Fibroblast of skin of left quadriceps (primary cell): ENCODE data around the gene STEAP3.

ENCODE experiments used
- DNase-seq, 2 experiments: peaks; one replicate each; pipeline ENCODE4 v3.0.0-alpha.2; 2013; ENCODE audit warnings: low read depth in 2 of 2

Gene STEAP3

GRCh38 chr2:119246884-119247843 lies 23.5 kb downstream of the STEAP3 start:
- DNase-seq = no peak

DNA sequence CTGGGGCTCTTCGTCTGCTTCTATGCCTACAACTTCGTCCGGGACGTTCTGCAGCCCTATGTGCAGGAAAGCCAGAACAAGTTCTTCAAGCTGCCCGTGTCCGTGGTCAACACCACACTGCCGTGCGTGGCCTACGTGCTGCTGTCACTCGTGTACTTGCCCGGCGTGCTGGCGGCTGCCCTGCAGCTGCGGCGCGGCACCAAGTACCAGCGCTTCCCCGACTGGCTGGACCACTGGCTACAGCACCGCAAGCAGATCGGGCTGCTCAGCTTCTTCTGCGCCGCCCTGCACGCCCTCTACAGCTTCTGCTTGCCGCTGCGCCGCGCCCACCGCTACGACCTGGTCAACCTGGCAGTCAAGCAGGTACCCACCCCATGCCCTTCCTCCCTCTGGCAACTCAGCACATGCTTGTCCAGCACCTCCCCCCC lies 24.2 kb downstream of the STEAP3 start:
- no peak for DNase-seq

GRCh38 chr2:119248311-119248710 lies 24.7 kb downstream of the STEAP3 start:
- peak in 1 of 2 experiments; percentile 21 for DNase-seq

- no peak for DNase-seq
These were observed 25.1 kb downstream of the STEAP3 start for GRCh38 chr2:119248751-119249150.

GRCh38 chr2:119249311-119249710 lies 25.7 kb downstream of the STEAP3 start:
- no peak for DNase-seq

- DNase-seq = no peak
These were observed 26.5 kb downstream of the STEAP3 start for GRCh38 chr2:119249855-119250717.

- DNase-seq = no peak
These were observed 27.2 kb downstream of the STEAP3 start for GRCh38 chr2:119250718-119251290.

- no peak for DNase-seq
These were observed 28.0 kb downstream of the STEAP3 start for GRCh38 chr2:119251652-119252051.

GRCh38 chr2:119252186-119253113 lies 28.8 kb downstream of the STEAP3 start:
- DNase-seq = peak; percentile 85 to 88

- DNase-seq = peak in 1 of 2 experiments; percentile 51
These were observed 29.6 kb downstream of the STEAP3 start for GRCh38 chr2:119253114-119253702.

DNA sequence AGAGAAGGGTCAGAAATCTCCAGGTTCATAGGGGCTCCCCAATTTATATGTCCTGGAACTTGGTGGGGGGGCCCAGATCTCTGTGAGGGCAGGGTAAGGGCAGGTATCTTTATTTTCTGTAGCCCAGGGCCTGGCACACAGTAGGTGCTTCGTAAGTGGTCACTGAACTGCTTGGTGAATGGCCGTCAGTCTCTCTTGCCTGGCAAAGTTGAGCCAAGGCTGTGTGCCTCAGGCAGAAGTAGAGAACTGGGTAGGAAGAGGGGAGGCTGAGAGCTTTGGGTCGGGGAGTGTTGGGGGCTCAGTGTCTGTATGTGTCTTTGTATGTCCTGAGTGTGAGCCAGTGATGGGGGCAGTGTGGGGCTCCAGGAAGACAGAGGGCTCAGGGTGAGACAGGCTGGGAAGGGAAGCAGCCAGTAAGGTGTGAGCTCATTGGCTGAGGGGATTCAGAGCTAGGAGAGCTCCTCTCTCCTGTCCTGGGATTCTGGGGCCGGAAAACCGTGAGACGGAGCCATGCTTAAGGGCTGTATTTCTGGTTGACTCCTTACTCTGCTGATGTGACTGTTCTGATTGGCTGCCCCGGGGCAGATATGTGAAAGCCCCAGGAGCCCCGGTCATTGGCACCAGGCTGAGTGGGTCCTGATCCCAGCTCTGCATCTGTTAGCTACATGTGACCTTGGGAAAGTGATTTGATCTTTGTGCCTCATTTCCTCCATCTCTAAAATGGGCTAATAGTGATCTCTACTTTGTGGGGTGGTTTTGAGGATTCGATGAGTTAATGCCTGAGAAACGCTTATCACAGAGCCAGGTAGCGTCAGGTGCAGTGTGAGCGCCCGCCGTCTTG lies 30.3 kb downstream of the STEAP3 start:
- DNase-seq = no peak

DNA sequence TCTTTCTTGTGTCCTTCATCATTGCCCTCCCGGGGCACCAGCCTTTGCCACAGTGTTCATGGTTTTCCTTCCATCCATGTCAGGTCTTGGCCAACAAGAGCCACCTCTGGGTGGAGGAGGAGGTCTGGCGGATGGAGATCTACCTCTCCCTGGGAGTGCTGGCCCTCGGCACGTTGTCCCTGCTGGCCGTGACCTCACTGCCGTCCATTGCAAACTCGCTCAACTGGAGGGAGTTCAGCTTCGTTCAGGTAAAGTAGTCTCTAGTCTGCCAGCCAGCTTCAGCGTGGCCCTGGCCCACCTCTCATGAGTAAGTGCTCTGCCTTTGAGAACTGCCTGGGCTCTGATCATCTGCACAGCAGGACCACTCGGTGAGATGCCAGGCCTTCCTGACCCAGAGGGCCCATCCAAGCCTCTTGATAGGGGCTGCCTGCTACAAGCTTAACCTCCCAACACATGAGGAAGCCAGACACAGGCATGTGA lies 31.0 kb downstream of the STEAP3 start:
- no peak for DNase-seq

DNA sequence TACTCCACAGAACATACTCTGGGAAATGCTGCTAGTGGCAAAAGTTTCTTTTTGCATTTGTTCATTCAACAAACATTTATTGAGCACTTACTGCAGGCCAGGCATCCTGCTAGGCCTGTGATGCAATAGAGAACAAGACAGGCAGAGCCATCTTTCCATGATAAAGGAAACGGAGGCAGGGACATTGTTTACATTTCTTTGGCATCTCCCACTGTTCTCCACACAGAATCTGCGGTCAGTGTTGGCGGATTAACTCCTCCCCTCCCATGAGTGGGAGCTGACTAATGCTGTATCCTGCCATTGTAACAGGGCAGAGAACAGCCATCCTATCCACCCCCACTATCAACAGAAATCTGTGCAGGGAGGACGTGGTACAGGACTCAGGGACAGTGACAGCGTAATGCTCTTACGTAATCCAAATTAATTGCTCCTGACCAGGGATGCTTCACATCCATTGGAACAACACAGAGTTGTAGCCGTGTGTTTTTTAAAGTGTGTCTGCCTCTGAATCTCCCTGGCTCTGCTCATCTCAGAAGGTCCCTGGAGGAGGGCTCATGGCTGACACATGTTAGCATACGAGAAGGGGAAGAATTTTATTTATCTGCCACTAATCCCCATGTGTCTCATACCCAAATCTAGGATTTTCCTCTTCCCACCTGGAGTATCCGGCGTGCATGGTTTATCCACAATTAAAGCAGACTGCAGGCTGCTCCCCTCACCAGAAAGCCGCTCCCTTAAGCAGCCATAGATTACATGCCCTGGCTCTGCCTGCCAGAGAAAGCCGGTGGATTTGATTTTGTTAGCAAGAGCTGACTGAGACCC lies 32.3 kb downstream of the STEAP3 start:
- DNase-seq = peak; percentile 95

DNA sequence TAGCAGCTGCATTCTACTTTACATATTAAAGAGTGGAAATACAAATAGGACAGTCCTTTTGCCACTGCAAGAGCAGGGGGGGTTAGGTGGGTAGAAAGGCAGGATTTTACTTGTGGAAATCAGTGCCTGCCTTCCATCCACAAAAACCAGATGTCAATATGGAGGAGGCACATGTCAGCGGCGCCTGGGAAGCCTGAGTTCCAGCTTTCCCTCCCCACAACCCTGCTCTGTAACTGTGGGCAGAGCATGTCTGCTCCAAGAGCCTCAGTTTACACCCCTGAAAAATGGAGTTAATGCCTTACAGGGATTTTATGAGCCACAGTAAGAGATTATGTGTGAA lies 32.9 kb downstream of the STEAP3 start:
- DNase-seq = no peak

DNA sequence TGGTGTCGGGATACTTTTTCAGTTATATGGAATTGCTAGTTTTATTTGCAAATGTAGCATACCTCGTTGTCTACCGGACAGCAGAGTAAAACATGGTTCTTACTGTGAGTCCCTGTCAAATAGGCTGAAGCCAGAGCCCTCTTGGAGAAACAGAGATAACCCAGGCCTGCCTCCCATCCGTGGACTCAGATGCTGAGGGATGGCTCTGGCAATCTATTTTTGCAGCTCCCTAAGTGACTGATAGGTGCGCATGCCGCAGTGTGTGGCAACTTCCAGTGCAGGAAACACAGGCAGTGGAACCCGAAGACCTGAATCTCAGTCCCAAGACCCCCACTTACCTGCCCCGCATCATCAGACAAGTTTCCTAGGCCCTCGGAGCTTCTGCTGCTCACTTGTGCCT lies 33.6 kb downstream of the STEAP3 start:
- no peak for DNase-seq

GRCh38 chr2:119259296-119259860 lies 35.7 kb downstream of the STEAP3 start:
- DNase-seq = no peak

DNA sequence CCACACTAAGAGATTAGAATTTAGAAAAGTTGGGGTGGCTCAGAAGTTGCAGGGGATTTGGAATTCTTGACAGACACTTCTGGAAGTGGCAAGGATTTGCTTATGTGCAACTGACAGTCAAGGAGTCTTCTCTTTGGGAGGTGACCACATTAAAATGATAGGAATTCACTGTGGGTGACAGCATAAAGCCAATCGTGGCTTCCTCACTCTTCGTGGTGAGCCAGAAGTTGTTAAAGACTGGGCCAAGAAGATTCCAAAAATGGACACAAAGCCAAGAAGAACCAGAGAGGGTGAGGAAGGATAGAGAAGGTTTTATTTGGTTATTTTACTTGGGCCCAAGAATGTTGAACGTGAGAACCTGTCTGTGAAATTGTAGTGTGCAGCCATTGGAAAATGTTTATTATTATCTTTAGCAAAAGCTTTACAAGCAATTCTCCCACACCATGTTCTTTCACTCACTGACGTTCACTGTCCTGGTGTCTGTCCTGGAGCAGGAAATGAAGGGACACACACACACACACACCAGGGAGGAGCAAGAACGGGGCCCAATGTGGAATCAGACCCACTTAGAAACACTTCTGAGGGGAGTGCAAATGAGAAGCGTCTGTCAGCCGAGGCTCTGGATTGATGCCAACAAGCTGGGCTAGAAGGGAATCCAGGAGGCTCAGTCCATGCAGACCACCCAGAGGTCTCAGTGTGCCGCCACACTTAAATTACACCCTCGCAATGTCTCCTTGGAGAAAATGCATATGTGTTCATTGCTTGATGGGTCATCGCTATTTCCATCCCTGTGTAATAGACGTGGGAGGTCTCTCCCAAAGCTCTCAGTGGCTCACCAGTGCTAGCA lies 37.2 kb downstream of the STEAP3 start:
- peak in 1 of 2 experiments; percentile 56 for DNase-seq
